Activated effector memory CD4-positive, alpha-beta T cell treated with Interleukin-2 at 50 U/mL for 16 hours (primary cell): Measurements from ENCODE around the gene HK2.
A peak's percentile ranks its signal among the peaks of the same experiment; 100 is the strongest.
"Not testable (repeated sequence)": the region's sequence is repeated elsewhere in the genome, so short reads cannot be mapped to it uniquely, and the experiment has no call there.

Experiments
- DNase-seq: peaks from one replicate; pipeline ENCODE4 v3.0.0-alpha.2; 2020

Gene HK2

DNA sequence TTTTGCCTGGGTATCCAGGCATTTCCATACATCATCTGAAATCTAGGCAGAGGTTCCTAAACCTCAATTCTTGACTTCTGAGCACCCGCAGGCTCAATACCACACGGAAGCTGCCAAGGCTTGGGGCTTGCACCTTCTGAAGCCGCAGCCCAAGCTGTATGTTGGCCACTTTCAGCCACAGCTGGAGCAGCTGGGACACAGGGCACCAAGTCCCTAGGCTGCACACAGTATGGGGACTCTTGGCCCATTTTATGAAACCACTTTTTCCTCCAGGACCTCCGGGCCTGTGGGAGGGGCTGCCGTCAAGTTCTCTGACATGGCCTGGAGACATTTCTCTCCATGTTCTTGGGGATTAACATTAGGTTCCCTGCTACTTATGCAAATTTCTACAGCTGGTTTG is 72.5 kb downstream of the HK2 start:
- DNase-seq: no peak

- DNase-seq: not testable (repeated sequence)
These were observed 73.6 kb downstream of the HK2 start for GRCh38 chr2:74907560-74907959.

GRCh38 chr2:74908748-74909444 is 75.0 kb downstream of the HK2 start:
- DNase-seq: no peak

GRCh38 chr2:74910245-74910644 is 76.3 kb downstream of the HK2 start:
- DNase-seq: no peak

DNA sequence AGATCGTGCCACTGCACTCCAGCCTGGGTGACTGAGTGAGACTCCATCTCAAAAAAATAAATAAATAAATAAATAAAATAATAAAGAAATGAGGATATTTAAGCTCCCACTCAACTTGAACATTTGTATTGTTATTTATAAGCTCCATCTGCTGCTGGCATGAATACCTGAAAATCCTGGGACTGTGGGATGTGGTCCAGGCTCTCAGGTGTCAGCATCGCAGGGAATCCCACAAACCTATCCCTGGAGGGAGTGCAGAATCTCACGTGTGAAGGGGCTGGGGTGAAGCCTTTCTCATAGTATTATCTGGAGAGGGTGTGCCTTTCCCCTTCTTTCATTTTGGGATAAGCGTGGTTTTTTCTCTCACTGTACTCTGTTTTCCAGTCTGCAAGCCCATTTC is 77.1 kb downstream of the HK2 start:
- DNase-seq: no peak

DNA sequence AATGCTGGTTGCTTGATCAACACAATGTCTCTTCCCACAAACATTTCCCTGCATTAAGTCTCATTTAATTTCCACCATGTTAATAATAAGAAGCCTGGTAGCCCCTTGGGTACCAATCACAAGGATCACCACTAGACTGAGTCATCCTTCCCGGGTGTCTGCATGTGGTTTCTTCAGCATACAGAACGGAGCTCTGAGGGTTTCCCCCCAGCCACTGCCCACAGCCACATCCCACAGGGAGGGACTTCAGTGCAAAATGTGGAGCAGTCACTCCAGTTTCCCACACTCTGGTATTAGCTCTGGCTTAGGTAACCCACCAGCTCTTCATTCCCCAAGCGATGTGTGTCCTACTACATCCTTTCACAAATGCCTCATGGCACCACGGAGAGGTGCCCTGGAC is 81.8 kb downstream of the HK2 start:
- no peak for DNase-seq

DNA sequence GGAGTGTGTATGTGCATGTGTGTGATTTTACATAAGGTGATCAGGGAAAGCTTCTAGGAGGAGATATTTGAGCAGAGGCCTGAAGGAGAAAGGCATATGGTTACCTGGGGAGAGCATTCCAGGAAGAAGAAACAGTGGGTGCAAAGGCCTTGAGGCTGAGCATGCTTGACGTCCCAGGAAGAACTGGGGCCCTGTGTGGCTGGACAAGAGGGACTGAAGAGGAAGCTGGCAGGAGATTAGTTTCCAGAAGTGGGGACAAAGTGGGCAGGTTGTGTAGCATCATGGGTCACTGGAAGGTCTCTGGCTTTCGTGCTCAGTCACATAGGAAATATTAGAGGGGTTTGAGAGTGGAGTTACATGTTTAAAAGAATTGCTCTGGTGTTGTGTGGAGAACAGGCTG is 82.5 kb downstream of the HK2 start:
- DNase-seq: no peak

GRCh38 chr2:74917702-74918619 is 84.0 kb downstream of the HK2 start:
- no peak for DNase-seq

- DNase-seq: peak; percentile 48
These were observed 85.9 kb downstream of the HK2 start for GRCh38 chr2:74919827-74920226.

DNA sequence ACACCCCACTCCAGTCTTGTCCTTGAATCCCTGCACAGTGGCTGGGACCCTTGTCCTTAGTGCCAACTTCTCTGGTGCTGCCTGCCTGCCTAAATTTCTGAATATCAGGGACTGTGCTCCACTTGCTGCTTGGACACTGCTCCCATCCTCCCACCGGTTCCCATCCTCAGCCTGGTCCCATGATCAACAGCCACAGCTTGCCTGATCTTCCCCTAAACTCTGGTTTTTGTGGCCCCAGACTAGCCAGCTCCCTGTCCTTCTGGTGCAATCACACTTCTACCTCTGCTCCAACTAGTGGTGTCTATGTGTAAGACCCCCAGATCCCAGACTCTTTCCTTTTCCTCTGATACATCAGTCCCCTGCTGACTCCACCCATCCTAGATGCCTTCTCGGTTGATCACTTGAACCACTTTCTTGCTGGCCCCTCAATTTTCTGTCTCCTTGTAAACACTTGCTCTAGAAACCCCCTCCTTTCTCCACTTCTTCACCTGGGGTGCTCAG is 87.4 kb downstream of the HK2 start:
- no peak for DNase-seq

DNA sequence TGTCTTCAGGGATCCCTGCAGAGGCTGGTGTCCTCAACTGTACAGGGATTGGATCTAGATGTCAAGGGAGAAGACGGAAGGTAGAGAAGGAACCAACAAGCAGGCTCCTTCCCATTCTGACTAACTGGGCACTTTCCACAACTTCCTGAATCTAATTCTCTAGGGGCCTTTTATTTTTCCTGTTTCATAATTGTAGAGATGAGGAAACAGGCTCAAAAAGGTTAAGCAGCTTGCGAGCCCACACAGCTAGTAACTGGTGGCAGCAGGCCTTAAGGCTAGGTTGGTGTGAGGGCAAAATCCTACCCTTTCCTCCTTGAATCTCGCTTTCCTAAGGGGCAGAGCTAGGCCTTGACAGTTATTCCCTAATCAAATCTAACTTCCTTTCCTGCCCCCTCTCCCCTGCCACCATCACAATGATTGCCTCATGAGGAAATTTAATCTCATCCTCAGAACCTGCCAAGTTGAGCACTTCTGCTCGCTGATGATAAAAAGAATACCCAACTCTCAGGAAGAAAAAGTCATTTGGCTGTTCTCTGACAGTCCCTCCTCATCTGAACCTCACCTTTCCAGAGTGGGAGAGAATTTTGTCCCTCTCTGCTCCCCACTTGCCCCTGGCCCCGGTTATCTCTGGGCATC is 88.8 kb downstream of the HK2 start:
- DNase-seq: no peak

DNA sequence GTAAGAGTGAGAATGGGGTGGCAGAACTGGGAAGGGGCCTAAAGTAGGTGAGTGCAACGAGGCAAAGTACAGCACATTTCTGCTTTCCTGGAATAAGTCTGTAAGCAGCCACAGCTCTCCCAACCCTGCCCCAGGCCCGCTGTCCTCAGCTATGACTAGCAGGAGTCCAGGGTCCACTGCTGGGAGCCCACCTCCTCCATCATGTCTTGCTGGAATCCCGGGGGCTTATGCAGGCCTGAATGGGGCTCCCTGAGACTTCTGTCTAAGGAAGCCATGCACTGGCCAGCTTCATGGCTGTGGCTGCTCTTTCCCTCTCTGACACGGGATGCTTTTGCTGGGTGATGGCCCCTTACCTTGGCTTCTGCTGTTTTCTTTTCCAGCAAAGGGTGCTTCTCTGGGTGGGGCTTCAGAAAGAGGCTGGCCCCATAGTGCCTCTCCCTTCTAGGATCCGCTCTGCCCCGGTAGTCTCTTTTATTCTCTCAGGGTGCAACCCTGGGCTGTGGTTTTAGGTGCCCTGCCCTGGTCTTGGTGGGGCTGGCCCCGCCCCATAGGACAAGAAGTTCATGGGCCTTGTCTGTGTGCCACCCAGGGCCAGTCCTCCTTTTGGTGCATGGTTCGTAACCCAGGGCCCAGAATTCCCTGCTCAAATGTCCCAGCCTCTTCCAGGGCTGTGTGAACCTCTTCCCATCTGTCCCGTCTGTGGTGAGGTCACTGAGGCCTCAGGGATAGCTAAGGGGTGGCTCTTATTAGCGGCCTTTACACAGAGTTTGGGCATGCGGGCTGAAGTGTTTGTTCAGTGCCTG is 90.7 kb downstream of the HK2 start:
- no peak for DNase-seq

DNA sequence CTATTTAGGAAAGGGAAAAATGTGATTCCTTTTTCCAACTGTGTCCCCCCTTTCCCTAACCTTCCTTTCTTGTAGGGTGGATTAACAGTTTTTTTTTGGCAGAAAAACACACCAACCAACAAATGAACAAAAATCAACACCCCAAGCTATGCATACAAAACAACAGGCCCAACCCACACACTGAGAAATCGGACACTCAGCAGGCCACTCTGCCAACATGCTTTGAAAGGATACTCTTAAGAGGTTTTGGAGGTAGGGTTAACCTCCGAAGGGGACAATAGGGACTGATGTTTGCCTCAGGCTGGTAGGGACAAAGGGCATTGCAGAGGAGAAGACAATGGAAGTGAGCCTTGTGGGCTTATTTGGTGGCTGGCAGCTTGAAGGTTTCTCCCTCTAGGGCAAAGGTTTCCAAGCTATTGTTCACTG is 91.4 kb downstream of the HK2 start:
- no peak for DNase-seq

DNA sequence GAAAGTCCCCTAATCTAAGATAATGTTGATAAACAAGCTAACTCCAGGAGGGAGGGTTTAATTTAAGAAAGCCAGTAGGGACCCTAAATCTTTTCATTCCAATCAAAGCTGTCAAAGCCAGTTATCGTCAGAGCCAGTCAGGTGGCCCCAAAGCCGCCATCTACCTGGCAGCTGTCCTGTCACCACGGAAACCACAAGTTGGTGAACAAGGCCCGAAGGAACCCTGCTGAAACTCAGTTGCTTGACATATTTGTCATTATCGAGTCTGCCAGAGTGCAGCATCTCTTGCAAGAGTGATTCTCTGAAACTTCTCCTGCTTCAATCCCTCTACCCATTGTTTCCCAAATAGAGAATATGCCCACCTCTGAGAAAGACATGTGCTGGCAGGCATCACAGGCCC is 93.7 kb downstream of the HK2 start:
- DNase-seq: no peak

- DNase-seq: no peak
These were observed 97.0 kb downstream of the HK2 start for GRCh38 chr2:74930811-74931486.

GRCh38 chr2:74931940-74932339 is 98.0 kb downstream of the HK2 start:
- no peak for DNase-seq

- DNase-seq: no peak
These were observed 102.1 kb downstream of the HK2 start for GRCh38 chr2:74935975-74936391.

DNA sequence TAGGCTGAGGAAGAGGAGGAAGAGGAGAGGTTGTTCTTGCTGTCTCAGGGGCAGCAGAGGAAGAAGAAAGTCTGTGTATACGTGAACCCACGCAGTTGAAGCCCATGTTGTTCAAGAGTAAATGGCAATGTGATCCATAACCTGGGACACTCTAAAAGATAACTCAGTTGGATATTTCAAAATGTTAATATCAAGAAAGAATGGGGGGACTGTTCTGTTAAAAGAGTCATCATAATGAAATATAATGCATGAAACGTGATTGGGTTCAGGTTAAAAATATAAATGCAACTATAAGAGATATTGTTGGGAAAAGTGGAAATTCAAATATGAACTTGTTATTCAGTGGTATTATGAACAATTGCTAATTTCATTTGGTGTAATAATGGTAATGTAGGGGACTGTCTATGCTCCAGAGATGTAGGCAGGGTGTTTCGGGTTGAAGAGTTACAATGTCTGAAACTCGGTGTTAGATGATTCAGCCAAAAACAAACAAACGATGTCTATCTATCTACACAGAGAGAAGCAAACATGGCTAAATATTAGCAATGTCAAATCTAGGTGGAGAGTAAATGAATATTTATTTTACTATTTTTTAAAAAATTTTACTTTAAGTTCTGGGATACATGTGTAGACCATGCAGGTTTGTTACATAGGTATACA is 103.4 kb downstream of the HK2 start:
- no peak for DNase-seq

DNA sequence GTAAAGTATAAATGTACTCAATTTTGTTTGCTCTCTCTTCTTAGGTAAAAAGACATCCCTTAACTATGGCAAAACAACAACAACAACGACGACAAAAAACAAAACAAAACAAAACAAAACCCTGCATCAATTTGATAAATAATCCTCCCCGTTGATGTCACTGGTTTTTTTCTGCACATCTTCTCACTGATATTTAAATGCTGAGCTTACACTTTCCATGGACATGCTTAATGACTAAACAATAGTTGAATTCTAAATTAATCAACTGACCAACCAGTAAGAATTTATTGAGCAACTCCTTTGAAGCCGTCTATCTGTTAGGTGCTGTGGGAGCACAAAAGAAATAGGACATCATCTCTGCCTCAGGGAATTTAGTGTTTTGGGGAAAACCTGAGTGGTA is 104.3 kb downstream of the HK2 start:
- DNase-seq: no peak

- DNase-seq: no peak
These were observed 106.2 kb downstream of the HK2 start for GRCh38 chr2:74939919-74940812.
